SK-N-SH (cell line): ENCODE data around the gene GPR39.

Experiments used
- CHD2 ChIP-seq: fragments of 150-350 bp; IDR thresholded peaks from 2 replicates; pipeline ENCODE4 v1.6.1; 2018; ENCODE audit warnings: low read length; ENCODE audit not compliant: partially characterized antibody
- EP300 ChIP-seq, 2 experiments: IDR thresholded peaks; 2 replicates each; pipeline versions ENCODE4 v1.4.0 to v1.6.1; 2012; ENCODE audit warnings: borderline replicate concordance in 1 of 2, low read depth in 1 of 2, low read length in 1 of 2
- RAD21 ChIP-seq: IDR thresholded peaks from 2 replicates; pipeline ENCODE4 v1.6.1; 2012; ENCODE audit warnings: mild to moderate bottlenecking, low read length
- SIN3A ChIP-seq: IDR thresholded peaks from 2 replicates; pipeline ENCODE4 v1.6.1; 2012; ENCODE audit warnings: low read depth, mild to moderate bottlenecking, low read length, moderate library complexity, borderline replicate concordance
- TAF1 ChIP-seq: IDR thresholded peaks from 2 replicates; pipeline ENCODE4 v1.6.1; 2012; ENCODE audit warnings: low read depth, mild to moderate bottlenecking, low read length, moderate library complexity, borderline replicate concordance
- TEAD4 ChIP-seq: IDR thresholded peaks from 2 replicates; pipeline ENCODE4 v1.4.0; 2012; ENCODE audit warnings: mild to moderate bottlenecking, borderline replicate concordance; ENCODE audit not compliant: insufficient read depth
- TF ChIP-seq, protein P1 (sequence below): fragments of 200-600 bp; sonication (generic); IDR thresholded peaks from 2 replicates; pipeline ENCODE4 v1.6.1; 2017; ENCODE audit warnings: antibody characterized with exemption, mild to moderate bottlenecking, moderate library complexity
- TF ChIP-seq, protein P2 (sequence below): IDR thresholded peaks from 2 replicates; pipeline ENCODE4 v1.4.0; 2012; ENCODE audit warnings: low read depth

DNA sequence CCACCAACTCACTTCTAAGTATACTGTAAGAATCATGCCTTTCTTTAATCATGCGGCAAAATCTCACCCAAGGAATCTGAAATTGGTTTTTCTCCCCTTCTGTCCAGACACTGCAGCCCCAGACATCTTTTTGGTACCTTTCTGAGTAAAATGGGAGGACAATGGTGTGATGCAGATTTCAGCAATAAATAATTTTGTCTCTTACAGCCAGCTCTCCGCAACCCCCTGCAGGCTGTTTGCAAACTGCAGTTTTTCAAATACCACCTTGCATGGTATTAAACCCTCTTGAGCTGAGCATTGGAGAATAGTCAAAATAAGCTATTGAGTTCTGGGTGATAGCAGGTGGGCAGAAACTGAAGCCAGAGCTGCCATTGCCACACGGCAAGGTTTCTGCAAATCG, 32.2 kb downstream of the GPR39 start:
- TF ChIP-seq, protein P1, sequence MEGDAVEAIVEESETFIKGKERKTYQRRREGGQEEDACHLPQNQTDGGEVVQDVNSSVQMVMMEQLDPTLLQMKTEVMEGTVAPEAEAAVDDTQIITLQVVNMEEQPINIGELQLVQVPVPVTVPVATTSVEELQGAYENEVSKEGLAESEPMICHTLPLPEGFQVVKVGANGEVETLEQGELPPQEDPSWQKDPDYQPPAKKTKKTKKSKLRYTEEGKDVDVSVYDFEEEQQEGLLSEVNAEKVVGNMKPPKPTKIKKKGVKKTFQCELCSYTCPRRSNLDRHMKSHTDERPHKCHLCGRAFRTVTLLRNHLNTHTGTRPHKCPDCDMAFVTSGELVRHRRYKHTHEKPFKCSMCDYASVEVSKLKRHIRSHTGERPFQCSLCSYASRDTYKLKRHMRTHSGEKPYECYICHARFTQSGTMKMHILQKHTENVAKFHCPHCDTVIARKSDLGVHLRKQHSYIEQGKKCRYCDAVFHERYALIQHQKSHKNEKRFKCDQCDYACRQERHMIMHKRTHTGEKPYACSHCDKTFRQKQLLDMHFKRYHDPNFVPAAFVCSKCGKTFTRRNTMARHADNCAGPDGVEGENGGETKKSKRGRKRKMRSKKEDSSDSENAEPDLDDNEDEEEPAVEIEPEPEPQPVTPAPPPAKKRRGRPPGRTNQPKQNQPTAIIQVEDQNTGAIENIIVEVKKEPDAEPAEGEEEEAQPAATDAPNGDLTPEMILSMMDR = peak; percentile 71
- TF ChIP-seq EP300 (IDR thresholded peaks at IDR 0.05; ENCODE audit: borderline replicate concordance in 1 of 2, low read depth in 1 of 2, low read length in 1 of 2) = no peak
- TF ChIP-seq, protein P2, sequence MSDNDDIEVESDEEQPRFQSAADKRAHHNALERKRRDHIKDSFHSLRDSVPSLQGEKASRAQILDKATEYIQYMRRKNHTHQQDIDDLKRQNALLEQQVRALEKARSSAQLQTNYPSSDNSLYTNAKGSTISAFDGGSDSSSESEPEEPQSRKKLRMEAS = no peak
- no peak for TF ChIP-seq TEAD4
- TF ChIP-seq SIN3A = no peak
- peak; percentile 74 for TF ChIP-seq RAD21
- no peak for TF ChIP-seq TAF1
- no peak for TF ChIP-seq CHD2
